IPS-NIHi7 (cell line): Measurements from ENCODE around the gene CYP4F8.
"Not testable (repeated sequence)": the region's sequence is repeated elsewhere in the genome, so short reads cannot be mapped to it uniquely, and the experiment has no call there.

Source experiments
- DNase-seq: peaks from one replicate; pipeline ENCODE4 v3.0.0; 2012; ENCODE audit warnings: mixed read lengths; ENCODE audit errors: extremely low spot score

The CYP4F8 gene

DNA sequence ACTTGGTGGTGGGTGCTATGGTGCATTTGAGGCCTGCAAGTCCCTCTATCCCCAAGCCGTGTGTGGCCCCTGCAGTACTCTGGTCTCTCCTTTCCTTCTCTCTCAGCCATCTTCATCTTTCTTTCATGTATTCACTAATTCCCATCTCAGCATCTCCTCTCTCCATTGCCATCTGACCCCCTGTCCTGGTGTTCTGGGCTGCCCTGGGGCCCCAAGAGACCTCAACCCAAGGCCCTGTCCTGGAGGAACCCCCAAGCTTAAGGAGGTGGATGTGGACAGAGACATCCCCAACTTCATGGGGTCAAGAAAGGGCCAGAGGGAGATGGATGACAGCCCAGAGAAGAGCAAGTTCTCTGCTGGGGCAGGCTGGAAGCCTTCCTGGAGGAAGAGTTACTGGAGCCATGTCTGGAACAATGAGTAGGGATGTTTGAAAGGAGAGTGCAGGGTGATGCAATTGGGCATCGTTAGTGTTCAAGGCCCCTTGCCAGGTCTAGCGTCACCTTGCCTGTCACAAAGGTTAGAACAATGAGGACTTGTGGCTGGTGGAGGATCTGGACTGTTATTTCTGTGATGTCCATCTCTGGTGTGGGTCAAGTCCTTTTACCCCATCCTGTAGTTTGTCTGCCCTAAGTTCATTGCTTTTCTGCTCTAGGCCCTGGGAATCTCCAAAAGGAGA lies 29.2 kb downstream of the CYP4F8 start:
- DNase-seq: no peak

DNA sequence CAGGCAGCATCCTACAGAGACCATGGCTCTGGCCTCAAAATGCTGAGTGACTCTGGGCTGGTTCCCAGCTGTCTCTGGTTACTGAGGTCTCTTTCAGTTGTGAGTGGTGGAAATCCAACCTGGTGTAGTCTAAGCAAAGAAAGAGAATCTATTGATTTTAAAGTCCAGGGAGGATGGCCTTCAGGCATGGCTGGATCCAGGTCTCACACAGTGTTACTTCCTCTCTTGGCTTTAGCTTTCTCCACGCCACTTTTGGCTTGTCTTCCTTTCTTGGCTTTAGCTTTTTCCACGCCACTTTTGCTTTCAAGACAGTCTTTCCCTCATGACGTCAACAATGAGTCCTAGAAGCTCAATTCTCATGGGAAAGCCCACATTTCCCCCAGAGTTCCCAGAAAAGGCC lies 29.8 kb downstream of the CYP4F8 start:
- DNase-seq: no peak

GRCh38 chr19:15649526-15649925 lies 34.5 kb downstream of the CYP4F8 start:
- no peak for DNase-seq

- not testable (repeated sequence) for DNase-seq
Measured at GRCh38 chr19:15650123-15650522, 35.1 kb downstream of the CYP4F8 start.

- no peak for DNase-seq
Measured at GRCh38 chr19:15651791-15652190, 36.8 kb downstream of the CYP4F8 start.

DNA sequence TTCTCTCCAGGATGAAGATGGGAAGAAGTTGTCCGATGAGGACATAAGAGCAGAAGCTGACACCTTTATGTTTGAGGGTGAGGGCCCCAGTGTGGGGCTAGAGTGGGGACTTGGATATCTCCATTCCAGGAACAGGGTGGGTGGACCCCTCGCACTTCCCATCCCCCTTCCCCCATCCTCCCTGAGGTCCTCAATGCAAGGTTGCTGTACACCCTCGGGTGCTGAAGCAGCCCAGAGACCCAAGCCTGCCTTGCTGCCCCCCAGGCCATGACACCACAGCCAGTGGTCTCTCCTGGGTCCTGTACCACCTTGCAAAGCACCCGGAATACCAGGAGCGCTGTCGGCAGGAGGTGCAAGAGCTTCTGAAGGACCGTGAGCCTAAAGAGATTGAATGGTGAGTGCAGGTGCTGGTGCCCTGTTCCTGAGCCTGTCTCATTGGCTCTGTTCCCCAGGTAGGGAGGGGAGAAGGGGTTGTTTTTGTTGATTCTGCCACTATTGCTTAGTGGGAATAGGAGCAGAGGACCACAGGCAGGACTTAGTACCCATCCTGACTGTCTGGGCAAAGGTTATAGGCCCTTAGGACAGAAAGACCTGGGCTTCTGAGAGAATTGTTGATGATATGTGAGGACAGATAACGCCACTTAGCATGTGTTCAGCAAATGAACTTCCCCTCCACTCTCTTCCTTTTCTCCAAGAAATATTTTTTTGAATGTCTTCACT lies 37.7 kb downstream of the CYP4F8 start:
- no peak for DNase-seq

DNA sequence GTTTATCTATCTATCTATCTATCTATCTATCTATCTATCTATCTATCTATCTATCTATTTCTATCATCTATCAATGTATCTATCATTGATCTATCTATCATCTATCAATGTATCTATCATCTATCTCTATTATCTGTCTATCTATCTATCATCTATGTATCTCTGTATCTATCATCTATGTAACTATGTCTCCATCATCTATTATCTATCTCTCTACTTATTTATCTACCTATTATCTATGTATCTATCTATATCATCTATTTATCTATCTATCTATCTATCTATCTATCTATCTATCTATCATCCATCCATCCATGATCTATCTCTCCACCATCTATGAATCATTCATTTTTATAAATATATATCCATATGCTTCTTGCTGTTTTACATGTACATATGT lies 41.4 kb downstream of the CYP4F8 start:
- no peak for DNase-seq

DNA sequence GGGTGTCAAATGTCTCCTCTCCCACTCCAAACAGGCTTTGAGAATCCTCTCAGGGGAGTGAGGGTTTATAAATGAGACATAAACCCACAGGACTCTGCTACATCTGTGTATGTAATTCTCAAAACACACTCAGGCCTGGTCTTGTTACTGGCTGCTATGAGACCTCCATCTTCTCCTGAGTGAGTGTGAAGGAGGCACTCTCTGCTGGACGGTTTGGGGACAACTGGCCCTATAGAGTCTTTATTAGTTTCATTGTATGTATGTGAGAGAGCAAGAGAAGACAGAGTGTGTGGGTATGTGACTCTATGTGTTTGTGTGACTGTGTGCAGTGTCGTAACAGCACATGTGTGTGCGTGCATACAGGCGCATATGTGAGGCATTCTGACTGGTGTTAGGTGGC lies 48.2 kb downstream of the CYP4F8 start:
- no peak for DNase-seq

DNA sequence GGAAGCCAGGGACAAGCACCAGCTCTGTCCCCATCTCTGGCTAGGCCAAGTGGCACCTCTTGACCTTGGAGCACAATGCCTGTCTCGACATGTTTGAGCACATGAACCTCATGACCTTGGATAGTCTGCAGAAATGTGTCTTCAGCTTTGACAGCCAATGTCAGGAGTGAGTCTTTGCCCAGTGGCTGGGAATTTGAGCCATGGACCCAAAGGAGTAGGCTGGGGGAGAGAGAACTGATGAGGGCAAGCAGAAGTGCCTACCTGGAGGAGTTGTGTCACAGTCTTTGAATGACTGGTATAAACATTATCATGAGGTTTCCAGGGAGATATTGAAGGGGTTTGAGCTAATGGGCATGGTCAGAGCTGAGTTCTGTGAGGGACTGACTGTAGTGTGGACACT lies 51.2 kb downstream of the CYP4F8 start:
- DNase-seq: no peak

- DNase-seq: no peak
Measured at GRCh38 chr19:15666883-15667282, 51.9 kb downstream of the CYP4F8 start.

DNA sequence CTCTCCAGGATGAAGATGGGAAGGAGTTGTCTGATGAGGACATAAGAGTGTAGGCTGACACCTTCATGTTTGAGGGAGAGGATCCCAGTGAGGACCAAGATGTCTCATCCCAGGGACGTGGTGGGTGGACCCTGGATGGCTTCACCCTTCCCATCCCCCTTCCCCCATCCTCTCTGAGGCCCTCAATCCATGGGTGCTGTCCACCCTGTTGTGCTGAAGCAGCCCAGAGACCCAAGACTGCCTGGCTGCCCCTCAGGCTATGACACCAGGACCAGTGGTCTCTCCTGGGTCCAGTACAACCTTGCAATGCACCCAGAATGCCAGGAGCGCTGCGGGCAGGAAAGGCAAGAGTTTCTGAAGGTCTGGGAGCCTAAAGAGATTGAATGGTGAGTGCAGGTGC lies 54.4 kb downstream of the CYP4F8 start:
- DNase-seq: no peak

DNA sequence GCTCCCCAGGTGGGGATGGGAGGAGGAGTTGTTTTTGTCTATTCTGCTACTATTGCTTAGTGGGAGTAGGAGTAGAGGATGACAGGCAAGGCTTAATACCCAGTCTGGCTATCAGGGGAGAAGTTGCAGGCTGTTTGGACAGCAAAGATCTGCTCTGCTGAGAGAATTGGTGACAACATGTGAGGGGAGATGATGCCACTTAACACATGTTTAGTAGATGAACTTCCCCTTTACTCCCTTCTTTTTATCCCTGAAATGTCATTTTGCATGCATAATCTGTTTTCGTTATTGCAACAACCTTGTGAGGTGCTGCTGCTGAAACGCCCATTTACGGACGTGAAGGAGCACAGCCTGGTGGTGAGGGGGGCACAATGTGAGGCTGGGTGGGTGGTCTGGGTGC lies 54.9 kb downstream of the CYP4F8 start:
- DNase-seq: no peak

- DNase-seq: no peak
Measured at GRCh38 chr19:15671237-15671821, 56.3 kb downstream of the CYP4F8 start.

- no peak for DNase-seq
Measured at GRCh38 chr19:15671891-15672579, 57.0 kb downstream of the CYP4F8 start.

DNA sequence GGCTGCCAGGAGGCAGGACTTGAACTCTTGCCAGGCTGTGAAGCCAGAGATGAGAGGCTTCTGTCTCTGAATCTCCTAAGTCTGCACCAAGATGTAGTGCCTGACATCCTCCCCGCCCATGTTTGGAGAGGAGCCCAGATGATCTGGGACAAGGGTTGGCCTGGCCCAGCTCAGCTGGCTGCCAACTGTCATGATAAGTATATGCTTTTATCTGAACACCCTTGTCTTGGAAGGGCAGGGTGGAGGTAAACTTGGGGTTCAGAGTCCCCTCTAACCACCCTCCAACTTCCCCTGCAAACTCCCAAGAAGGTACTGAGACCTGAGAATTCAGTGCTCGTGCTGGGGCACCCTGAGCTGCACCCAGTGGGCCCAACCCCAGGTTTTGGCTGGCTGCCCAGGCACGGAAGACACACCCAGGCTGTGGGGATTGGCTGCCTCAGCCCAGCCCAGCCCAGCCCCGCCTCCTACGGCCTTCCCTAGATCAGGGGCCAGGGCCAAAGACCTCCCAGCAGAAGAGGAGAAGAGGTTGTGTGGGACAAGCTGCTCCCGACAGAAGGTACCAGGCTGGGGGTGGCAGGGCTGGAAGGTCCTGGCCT lies 57.7 kb downstream of the CYP4F8 start, which contains the start of gene CYP4F12:
Gene CYP4F12 (plus strand): TSS at position 508 of the 596 bp plus-strand sequence. CDS start 443 bp downstream, outside the sequence.
- DNase-seq: no peak

- DNase-seq: no peak
Measured at GRCh38 chr19:15673176-15673654, 58.2 kb downstream of the CYP4F8 start.

DNA sequence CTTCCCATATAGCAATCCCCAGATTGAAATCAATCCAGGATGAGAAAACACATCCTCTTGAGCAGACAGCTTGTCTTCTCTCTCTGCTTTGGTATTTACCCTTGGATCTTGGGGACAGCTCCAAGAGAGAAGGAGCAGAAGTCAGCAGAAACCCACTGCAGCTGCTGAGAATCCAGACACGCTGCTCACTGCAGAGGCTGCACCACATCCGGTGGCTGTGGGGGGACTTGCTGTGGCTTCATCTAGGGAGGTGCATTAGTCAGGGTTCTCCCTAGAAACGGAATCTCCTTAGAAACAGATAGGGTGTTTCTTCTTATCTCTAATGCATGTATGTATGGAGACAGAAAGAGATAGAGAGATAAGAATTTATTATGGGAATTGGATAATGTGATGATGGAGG lies 60.5 kb downstream of the CYP4F8 start:
- DNase-seq: no peak

GRCh38 chr19:15679089-15679488 lies 64.1 kb downstream of the CYP4F8 start:
- no peak for DNase-seq

DNA sequence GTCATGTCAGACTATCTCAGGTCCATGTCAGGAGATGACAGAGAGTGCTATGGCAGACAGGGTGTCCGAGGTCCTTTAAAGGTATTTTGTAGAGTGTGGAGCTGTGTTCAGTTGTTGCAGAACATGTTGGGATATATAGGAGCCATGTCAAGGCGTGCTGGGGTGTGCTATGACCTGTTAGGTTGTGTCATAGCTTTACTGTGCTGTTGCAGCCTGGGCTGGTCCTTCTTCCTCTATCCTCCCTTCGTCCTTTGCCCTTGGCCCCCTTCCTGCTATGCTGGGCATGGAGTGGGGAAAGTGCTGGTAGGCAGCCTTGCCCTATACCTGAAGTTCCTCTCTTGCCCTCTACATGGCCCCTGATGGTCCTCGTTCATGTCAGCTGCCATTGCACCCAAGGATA lies 64.8 kb downstream of the CYP4F8 start:
- not testable (repeated sequence) for DNase-seq
